ENCODE results near the gene NSMCE4A. TPM values are rescaled to one million over a fixed set of nuclear protein-coding genes. Genes with fewer than 3 reads are reported as not detected.
A peak's percentile ranks its signal among the peaks of the same experiment; 100 is the strongest.

The NSMCE4A gene
- total RNA-seq, 1 experiment from 2014 or later = 46.3 TPM

GRCh38 chr10:121976607-121977006 lies 1.6 kb upstream of the NSMCE4A start:
- Histone ChIP-seq H3K9ac (ENCODE audit: low read length) (no peak overlapping the region), H3K9me3 (ENCODE audit: low read length) (no peaks in the 10 kb centered on the region), H4K20me1 (ENCODE audit: low read length) (0 out of 2 replicates have a peak, but pooled peaks cover 4% of the 10 kb centered on the region), H3K36me3 (ENCODE audit: low read depth, low read length) (no peaks in the 10 kb centered on the region), H3K9me2 (replicated peaks; ENCODE audit: low read length) (no peaks in the 10 kb centered on the region), H3K4me3 (ENCODE audit: low read length) (no peak overlapping the region), H3K27me3 (ENCODE audit: low read length) (no peaks in the 10 kb centered on the region), H3K79me2 (ENCODE audit: low read length) (peaks cover 25% of the 10 kb centered on the region), H3K4me2 (ENCODE audit: low read length) (no peak overlapping the region), H3K4me1 (ENCODE audit: insufficient read depth, low read length) (peaks cover 7% of the 10 kb centered on the region; the same call in 1 of the 2 replicates), H2AFZ (ENCODE audit: low read length) (no peak overlapping the region), H3F3A (ENCODE audit: low read length, unreplicated experiment) (no peaks in the 10 kb centered on the region), H3K27ac (ENCODE audit: low read length) (no peak overlapping the region)
- DNase-seq = no peak
- ChIA-PET CTCF (no interaction called here), POLR2A (ENCODE audit: unreplicated experiment) (no interaction called here)
- intact Hi-C loops (cut with micrococcal nuclease) = no loop called here
- TF ChIP-seq EZH2 (IDR thresholded peaks at IDR 0.05; ENCODE audit: low read length, unreplicated experiment) = no peak
- no peak for TF ChIP-seq EZH2phosphoT487 (IDR thresholded peaks at IDR 0.05; ENCODE audit: borderline replicate concordance, low read length)
- TF ChIP-seq, protein P1, sequence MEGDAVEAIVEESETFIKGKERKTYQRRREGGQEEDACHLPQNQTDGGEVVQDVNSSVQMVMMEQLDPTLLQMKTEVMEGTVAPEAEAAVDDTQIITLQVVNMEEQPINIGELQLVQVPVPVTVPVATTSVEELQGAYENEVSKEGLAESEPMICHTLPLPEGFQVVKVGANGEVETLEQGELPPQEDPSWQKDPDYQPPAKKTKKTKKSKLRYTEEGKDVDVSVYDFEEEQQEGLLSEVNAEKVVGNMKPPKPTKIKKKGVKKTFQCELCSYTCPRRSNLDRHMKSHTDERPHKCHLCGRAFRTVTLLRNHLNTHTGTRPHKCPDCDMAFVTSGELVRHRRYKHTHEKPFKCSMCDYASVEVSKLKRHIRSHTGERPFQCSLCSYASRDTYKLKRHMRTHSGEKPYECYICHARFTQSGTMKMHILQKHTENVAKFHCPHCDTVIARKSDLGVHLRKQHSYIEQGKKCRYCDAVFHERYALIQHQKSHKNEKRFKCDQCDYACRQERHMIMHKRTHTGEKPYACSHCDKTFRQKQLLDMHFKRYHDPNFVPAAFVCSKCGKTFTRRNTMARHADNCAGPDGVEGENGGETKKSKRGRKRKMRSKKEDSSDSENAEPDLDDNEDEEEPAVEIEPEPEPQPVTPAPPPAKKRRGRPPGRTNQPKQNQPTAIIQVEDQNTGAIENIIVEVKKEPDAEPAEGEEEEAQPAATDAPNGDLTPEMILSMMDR (conservative IDR thresholded peaks at IDR 0.05; ENCODE audit: low read depth, low read length) = no peak
- no TSS peak for BruUV-seq (replicated peaks)
- ATAC-seq = no peak

GRCh38 chr10:121975295-121976086 lies 474 bp upstream of the NSMCE4A start:
- Histone ChIP-seq H3K4me2 (ENCODE audit: low read length) (peak overlapping the region; percentile 94), H3K27ac (ENCODE audit: low read length) (peak overlapping the region; percentile 90), H3K9ac (ENCODE audit: low read length) (peak overlapping the region; percentile 99), H3K27me3 (ENCODE audit: low read length) (no peaks in the 10 kb centered on the region), H3K79me2 (ENCODE audit: low read length) (peaks cover 26% of the 10 kb centered on the region), H3K4me1 (ENCODE audit: insufficient read depth, low read length) (peaks cover 7% of the 10 kb centered on the region; the same call in 1 of the 2 replicates), H4K20me1 (ENCODE audit: low read length) (0 out of 2 replicates have a peak, but pooled peaks cover 4% of the 10 kb centered on the region), H3K4me3 (ENCODE audit: low read length) (peak overlapping the region; percentile 90), H3F3A (ENCODE audit: low read length, unreplicated experiment) (no peaks in the 10 kb centered on the region), H3K9me2 (replicated peaks; ENCODE audit: low read length) (no peaks in the 10 kb centered on the region), H3K9me3 (ENCODE audit: low read length) (no peaks in the 10 kb centered on the region), H2AFZ (ENCODE audit: low read length) (peak overlapping the region; percentile 93), H3K36me3 (ENCODE audit: low read depth, low read length) (no peaks in the 10 kb centered on the region)
- TF ChIP-seq, protein P1 (conservative IDR thresholded peaks at IDR 0.05; ENCODE audit: low read depth, low read length) = no peak; the same call in 1 of the 2 replicates
- TF ChIP-seq EZH2phosphoT487 (IDR thresholded peaks at IDR 0.05; ENCODE audit: borderline replicate concordance, low read length) (no peak), EZH2 (IDR thresholded peaks at IDR 0.05; ENCODE audit: low read length, unreplicated experiment) (no peak)
- ChIA-PET POLR2A (ENCODE audit: unreplicated experiment) (interaction anchor here (0.6 kb wide), 1 partner anchor 166 kb away, joined by 6 read pairs; no protein-coding TSS in a partner anchor), CTCF (no interaction called here)
- DNase-seq (no peak), ATAC-seq (peak; percentile 25)
- TSS peak; percentile 29 for BruUV-seq (replicated peaks)
- intact Hi-C loops (cut with micrococcal nuclease) = loop anchor here (2.0 kb wide), 1 partner anchor 137 kb away; no protein-coding TSS in a partner anchor

Measured in PC-3 (cell line).